IMR-90 (cell line): ENCODE data around the gene FAM47E. TPM values are rescaled to one million over a fixed set of nuclear protein-coding genes. Genes with fewer than 3 reads are reported as not detected.

ENCODE experiments used
- polyA plus RNA-seq, 3 experiments: library from polyadenylated mRNA; depleted of rRNA; stranded (reverse); fragments of >200 nt; gene quantifications; 2 replicates each; pipeline ENCODE4 v1.2.3, GENCODE V29; 2012; ENCODE audit warnings: low replicate concordance in 1 of 3
- total RNA-seq: library from RNA; depleted of rRNA; stranded (reverse); fragments of >200 nt; gene quantifications from 2 replicates; pipeline ENCODE4 v1.2.3, GENCODE V29; 2012; rRNA removed

The FAM47E gene
- total and polyA plus RNA-seq, 2 of the 4 experiments (the other 2 are of a cell fraction): 0.05 TPM; not detected in 1

Other genes starting within 250 kb of the FAM47E start
- gene CXCL9, start 244.2 kb upstream of the FAM47E start, total RNA-seq: not detected in 2 replicates
- not detected in 2 replicates for gene CXCL9, start 244.2 kb upstream of the FAM47E start, polyA plus RNA-seq (2012; rRNA removed)
- 0.18 and 0.28 TPM in 2 replicates for gene CXCL10, start 228.2 kb upstream of the FAM47E start, total RNA-seq
- gene CXCL10, start 228.2 kb upstream of the FAM47E start, polyA plus RNA-seq (2012; rRNA removed): 0.14 and 0.15 TPM in 2 replicates
- under 0.01 TPM in 2 replicates for gene CXCL11, start 215.7 kb upstream of the FAM47E start, total RNA-seq
- gene CXCL11, start 215.7 kb upstream of the FAM47E start, polyA plus RNA-seq (2012; rRNA removed): not detected in 2 replicates
- not detected in 2 replicates for gene ART3, start 177.0 kb upstream of the FAM47E start, total RNA-seq
- 0.15 and 0.30 TPM in 2 replicates for gene ART3, start 177.0 kb upstream of the FAM47E start, polyA plus RNA-seq (2012; rRNA removed)
- 44.4 and 62.8 TPM in 2 replicates for gene NUP54, start 103.3 kb upstream of the FAM47E start, total RNA-seq
- 19.2 and 24.6 TPM in 2 replicates for gene NUP54, start 103.3 kb upstream of the FAM47E start, polyA plus RNA-seq (2012; rRNA removed)
- gene SCARB2, start 37.9 kb upstream of the FAM47E start, total RNA-seq: 89.7 and 102 TPM in 2 replicates
- gene SCARB2, start 37.9 kb upstream of the FAM47E start, polyA plus RNA-seq (2012; rRNA removed): 56.5 and 69.2 TPM in 2 replicates
- 2.2 and 3.0 TPM in 2 replicates for gene STBD1, start 55.0 kb downstream of the FAM47E start, total RNA-seq
- gene STBD1, start 55.0 kb downstream of the FAM47E start, polyA plus RNA-seq (2012; rRNA removed): 1.3 and 1.7 TPM in 2 replicates
- gene CCDC158, start 169.4 kb downstream of the FAM47E start, total RNA-seq: not detected in 2 replicates
- gene CCDC158, start 169.4 kb downstream of the FAM47E start, polyA plus RNA-seq (2012; rRNA removed): not detected in 2 replicates
- 18.1 and 19.5 TPM in 2 replicates for gene SHROOM3, start 183.5 kb downstream of the FAM47E start, total RNA-seq
- 10.8 and 14.2 TPM in 2 replicates for gene SHROOM3, start 183.5 kb downstream of the FAM47E start, polyA plus RNA-seq (2012; rRNA removed)